ENCODE results near the gene TARBP2. TPM values are rescaled to one million over a fixed set of nuclear protein-coding genes. Genes with fewer than 3 reads are reported as not detected.

TARBP2 gene
- total RNA-seq, 1 experiment from 2014 or later: 82.0 TPM

- H3K4me3 ChIP-seq (ENCODE audit: low read length): peak overlapping the region; percentile 75
- 0 out of 2 replicates have a peak overlapping the region, but pooled peaks have one; percentile 96 for H3K9ac ChIP-seq (ENCODE audit: low read length)
- intact Hi-C loops (cut with micrococcal nuclease): no loop called here
Measured at GRCh38 chr12:53502331-53502730, 1.2 kb downstream of the TARBP2 start.

GRCh38 chr12:53502983-53503728, 2.1 kb downstream of the TARBP2 start:
- H3K27me3 ChIP-seq (ENCODE audit: low read length): no peaks in the 10 kb centered on the region
- H4K20me1 ChIP-seq (ENCODE audit: low read length): no peaks in the 10 kb centered on the region
- H3K4me2 ChIP-seq (ENCODE audit: low read length): no peak overlapping the region
- H3K27ac ChIP-seq (ENCODE audit: low read length): no peak overlapping the region
- H3K9me2 ChIP-seq (replicated peaks; ENCODE audit: low read length): no peaks in the 10 kb centered on the region
- BruUV-seq (replicated peaks): no TSS peak
- peaks cover 21% of the 10 kb centered on the region; the same call in 1 of the 2 replicates for H3K36me3 ChIP-seq (ENCODE audit: low read depth, low read length)
- H2AFZ ChIP-seq (ENCODE audit: low read length): no peak overlapping the region
- ChIA-PET POLR2A (ENCODE audit: unreplicated experiment) (no interaction called here), CTCF (no interaction called here)
- no peak overlapping the region for H3K9ac ChIP-seq (ENCODE audit: low read length)
- ATAC-seq: no peak
- intact Hi-C loops (cut with micrococcal nuclease): no loop called here
- H3F3A ChIP-seq (ENCODE audit: low read length, unreplicated experiment): no peaks in the 10 kb centered on the region
- no peaks in the 10 kb centered on the region for H3K9me3 ChIP-seq (ENCODE audit: low read length)
- H3K4me1 ChIP-seq (ENCODE audit: insufficient read depth, low read length): peaks cover 37% of the 10 kb centered on the region
- no peak for DNase-seq
- peaks cover 27% of the 10 kb centered on the region for H3K79me2 ChIP-seq (ENCODE audit: low read length)
- H3K4me3 ChIP-seq (ENCODE audit: low read length): no peak overlapping the region
- TF ChIP-seq EZH2 (IDR thresholded peaks at IDR 0.05; ENCODE audit: low read length, unreplicated experiment): no peak
- no peak for TF ChIP-seq EZH2phosphoT487 (IDR thresholded peaks at IDR 0.05; ENCODE audit: borderline replicate concordance, low read length)
- TF ChIP-seq, protein P1, sequence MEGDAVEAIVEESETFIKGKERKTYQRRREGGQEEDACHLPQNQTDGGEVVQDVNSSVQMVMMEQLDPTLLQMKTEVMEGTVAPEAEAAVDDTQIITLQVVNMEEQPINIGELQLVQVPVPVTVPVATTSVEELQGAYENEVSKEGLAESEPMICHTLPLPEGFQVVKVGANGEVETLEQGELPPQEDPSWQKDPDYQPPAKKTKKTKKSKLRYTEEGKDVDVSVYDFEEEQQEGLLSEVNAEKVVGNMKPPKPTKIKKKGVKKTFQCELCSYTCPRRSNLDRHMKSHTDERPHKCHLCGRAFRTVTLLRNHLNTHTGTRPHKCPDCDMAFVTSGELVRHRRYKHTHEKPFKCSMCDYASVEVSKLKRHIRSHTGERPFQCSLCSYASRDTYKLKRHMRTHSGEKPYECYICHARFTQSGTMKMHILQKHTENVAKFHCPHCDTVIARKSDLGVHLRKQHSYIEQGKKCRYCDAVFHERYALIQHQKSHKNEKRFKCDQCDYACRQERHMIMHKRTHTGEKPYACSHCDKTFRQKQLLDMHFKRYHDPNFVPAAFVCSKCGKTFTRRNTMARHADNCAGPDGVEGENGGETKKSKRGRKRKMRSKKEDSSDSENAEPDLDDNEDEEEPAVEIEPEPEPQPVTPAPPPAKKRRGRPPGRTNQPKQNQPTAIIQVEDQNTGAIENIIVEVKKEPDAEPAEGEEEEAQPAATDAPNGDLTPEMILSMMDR (conservative IDR thresholded peaks at IDR 0.05; ENCODE audit: low read depth, low read length): no peak

More at GRCh38 chr12:53502331-53502730, 1.2 kb downstream of the TARBP2 start:
- BruUV-seq (replicated peaks): no TSS peak
- TF ChIP-seq, protein P1 (conservative IDR thresholded peaks at IDR 0.05; ENCODE audit: low read depth, low read length): no peak
- no peak for TF ChIP-seq EZH2phosphoT487 (IDR thresholded peaks at IDR 0.05; ENCODE audit: borderline replicate concordance, low read length)
- TF ChIP-seq EZH2 (IDR thresholded peaks at IDR 0.05; ENCODE audit: low read length, unreplicated experiment): no peak
- Histone ChIP-seq H3F3A (ENCODE audit: low read length, unreplicated experiment) (no peaks in the 10 kb centered on the region), H3K9me3 (ENCODE audit: low read length) (no peaks in the 10 kb centered on the region), H3K36me3 (ENCODE audit: low read depth, low read length) (peaks cover 21% of the 10 kb centered on the region; the same call in 1 of the 2 replicates), H2AFZ (ENCODE audit: low read length) (no peak overlapping the region), H3K9me2 (replicated peaks; ENCODE audit: low read length) (no peaks in the 10 kb centered on the region), H3K4me2 (ENCODE audit: low read length) (peak overlapping the region; percentile 87), H3K27ac (ENCODE audit: low read length) (no peak overlapping the region), H3K79me2 (ENCODE audit: low read length) (peaks cover 27% of the 10 kb centered on the region), H4K20me1 (ENCODE audit: low read length) (no peaks in the 10 kb centered on the region), H3K4me1 (ENCODE audit: insufficient read depth, low read length) (peaks cover 37% of the 10 kb centered on the region), H3K27me3 (ENCODE audit: low read length) (no peaks in the 10 kb centered on the region)
- DNase-seq: no peak
- CTCF ChIA-PET: no interaction called here
- no peak for ATAC-seq
- POLR2A ChIA-PET (ENCODE audit: unreplicated experiment): no interaction called here

Measured in PC-3 (cell line).